GM20000 (cell line): ENCODE data around the gene SUGCT.

Experiments
- DNase-seq: peaks from one replicate; pipeline ENCODE4 v3.0.0; 2012; ENCODE audit warnings: low spot score
- CTCF ChIP-seq: IDR thresholded peaks from 2 replicates; pipeline ENCODE4 v1.5.1; 2012; ENCODE audit warnings: mild to moderate bottlenecking, control low read depth; ENCODE audit errors: extremely low read depth, missing control alignments

Gene SUGCT

DNA sequence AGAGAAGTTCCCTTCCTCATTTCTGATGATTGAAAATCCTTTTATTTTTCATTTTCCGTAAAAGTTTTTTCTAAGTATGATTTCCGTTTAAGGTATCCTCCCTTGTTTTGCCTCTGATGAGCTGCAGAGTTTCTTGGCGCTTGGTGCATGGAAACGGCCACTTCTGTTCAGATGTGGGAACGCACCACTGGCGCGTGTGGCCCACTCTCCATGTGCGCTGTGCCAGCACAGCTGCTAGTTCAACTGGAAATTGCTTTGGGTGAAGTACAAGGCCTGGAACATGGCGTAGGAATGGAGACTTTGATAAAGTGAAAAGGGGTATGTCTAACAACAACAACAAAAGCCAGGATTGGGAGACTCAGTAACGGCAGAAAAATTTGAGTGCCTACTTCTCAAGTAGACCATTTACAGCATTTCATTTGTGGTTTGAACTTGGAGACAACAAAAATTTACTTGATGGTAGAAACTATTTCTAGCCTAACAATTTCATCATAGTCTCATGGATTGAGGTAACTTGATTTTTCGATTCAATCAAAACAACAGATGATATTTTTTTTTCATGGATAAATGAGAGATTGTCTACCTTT lies 364.2 kb downstream of the SUGCT start:
- DNase-seq = no peak
- no peak for TF ChIP-seq CTCF

GRCh38 chr7:40499718-40500117 lies 364.9 kb downstream of the SUGCT start:
- no peak for TF ChIP-seq CTCF
- no peak for DNase-seq

- no peak for DNase-seq
- TF ChIP-seq CTCF = no peak
Measured at GRCh38 chr7:40500219-40500618, 365.4 kb downstream of the SUGCT start.

- TF ChIP-seq CTCF = no peak
- DNase-seq = no peak
Measured at GRCh38 chr7:40502359-40502758, 367.6 kb downstream of the SUGCT start.

GRCh38 chr7:40506158-40506557 lies 371.4 kb downstream of the SUGCT start:
- TF ChIP-seq CTCF = no peak
- DNase-seq = no peak

DNA sequence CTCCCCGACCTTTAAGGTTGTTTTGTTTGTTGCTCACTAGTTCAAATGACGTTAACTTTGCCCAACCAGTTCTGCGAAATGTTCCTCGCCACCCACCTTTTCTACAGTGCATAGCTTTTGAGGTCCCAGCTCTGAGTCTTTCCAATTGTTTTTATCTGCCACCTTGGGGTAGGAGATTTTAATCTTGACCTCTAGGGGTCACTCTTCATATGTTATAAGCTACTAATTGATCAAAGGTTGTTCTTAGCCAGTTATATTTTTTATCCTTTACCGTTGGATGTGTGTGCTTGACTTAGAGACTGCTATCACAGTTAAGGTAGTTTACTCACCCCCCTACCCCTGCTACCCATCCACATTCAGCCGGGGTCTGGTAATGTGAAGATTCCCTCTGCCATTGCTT lies 372.4 kb downstream of the SUGCT start:
- peak; percentile 11 for DNase-seq
- TF ChIP-seq CTCF = peak; percentile 22

- no peak for DNase-seq
- no peak for TF ChIP-seq CTCF
Measured at GRCh38 chr7:40509287-40509996, 374.6 kb downstream of the SUGCT start.
